AG04449 (cell line): ENCODE data around the gene TSPAN18.

ENCODE experiments used
- CTCF ChIA-PET: fragments of 350-600 bp; formaldehyde crosslinking; extraction: SDS; loops from one replicate; lab custom pipeline; 2021; ENCODE audit warnings: antibody characterized with exemption; lab: Yijun Ruan, JAX
- POLR2A ChIA-PET: fragments of 400-600, 350-600 bp; formaldehyde crosslinking; extraction: SDS; loops from one replicate; lab custom pipeline; 2020; ENCODE audit warnings: antibody characterized with exemption, inconsistent platforms; lab: Yijun Ruan, JAX
- DNase-seq: peaks from one replicate; pipeline ENCODE4 v3.0.0-alpha.2; 2010; ENCODE audit warnings: low read depth, low spot score
- H3K4me3 ChIP-seq: 2 replicates; pipeline ENCODE4 v1.5.1; 2011; ENCODE audit warnings: low read depth, mild to moderate bottlenecking, control low read depth, low read length
- CTCF ChIP-seq: IDR thresholded peaks from one replicate; pipeline ENCODE4 v1.5.1; 2011; ENCODE audit warnings: mild to moderate bottlenecking, moderate library complexity, low read length, control low read depth, inconsistent platforms; ENCODE audit not compliant: insufficient read depth; ENCODE audit errors: missing control alignments

TSPAN18 gene

GRCh38 chr11:44699497-44700408, 27.0 kb upstream of the TSPAN18 start:
- no peak overlapping the region for H3K4me3 ChIP-seq
- POLR2A ChIA-PET = no interaction called here
- CTCF ChIA-PET = interaction anchor here (0.9 kb wide), 1 partner anchor 9 kb away, joined by 3 read pairs; no protein-coding TSS in a partner anchor
- DNase-seq = no peak
- no peak for TF ChIP-seq CTCF

GRCh38 chr11:44701276-44701675, 25.5 kb upstream of the TSPAN18 start:
- no peak overlapping the region for H3K4me3 ChIP-seq
- CTCF ChIA-PET = no interaction called here
- POLR2A ChIA-PET = no interaction called here

GRCh38 chr11:44702889-44703288, 23.9 kb upstream of the TSPAN18 start:
- no peak overlapping the region for H3K4me3 ChIP-seq
- POLR2A ChIA-PET = no interaction called here
- CTCF ChIA-PET = no interaction called here
- no peak for TF ChIP-seq CTCF
- no peak for DNase-seq

More at GRCh38 chr11:44701276-44701675, 25.5 kb upstream of the TSPAN18 start:
- TF ChIP-seq CTCF = no peak
- DNase-seq = no peak

- no peak for DNase-seq
- no peak overlapping the region for H3K4me3 ChIP-seq
- ChIA-PET POLR2A (no interaction called here), CTCF (interaction anchor here (1.1 kb wide), 1 partner anchor 86 kb away, joined by 3 read pairs; no protein-coding TSS in a partner anchor)
- TF ChIP-seq CTCF = no peak
Measured at GRCh38 chr11:44707094-44707493, 19.7 kb upstream of the TSPAN18 start.

GRCh38 chr11:44708009-44708408, 18.8 kb upstream of the TSPAN18 start:
- DNase-seq = no peak
- ChIA-PET POLR2A (no interaction called here), CTCF (interaction anchor here (0.7 to 2.1 kb wide), 2 partner anchors 17 to 203 kb away, joined by 4 to 5 read pairs; no protein-coding TSS in a partner anchor)
- no peak overlapping the region for H3K4me3 ChIP-seq
- TF ChIP-seq CTCF = no peak
